ENCODE results near the gene OBSCN.
"Not testable (repeated sequence)": the region's sequence is repeated elsewhere in the genome, so short reads cannot be mapped to it uniquely, and the experiment has no call there.

The OBSCN gene

DNA sequence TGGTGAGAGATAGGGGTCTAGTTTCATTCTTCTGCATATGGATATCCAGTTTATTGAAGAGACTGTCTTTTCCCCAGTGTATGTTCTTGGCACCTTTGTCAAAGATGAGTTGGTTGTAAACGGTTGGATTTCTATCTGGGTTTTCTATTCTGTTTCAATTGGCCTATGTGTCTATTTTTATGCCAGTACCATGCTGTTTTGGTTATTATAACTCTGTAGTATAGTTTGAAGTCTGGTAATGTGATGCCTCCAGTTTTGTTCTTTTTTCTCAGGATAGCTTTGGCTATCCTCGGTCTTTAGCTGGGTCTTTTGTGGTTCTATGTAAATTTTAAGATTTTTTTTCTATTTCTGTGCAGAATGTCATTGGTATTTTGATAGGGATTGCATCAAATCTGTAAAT lies 19.6 kb upstream of the OBSCN start:
- not testable (repeated sequence) for DNase-seq

DNA sequence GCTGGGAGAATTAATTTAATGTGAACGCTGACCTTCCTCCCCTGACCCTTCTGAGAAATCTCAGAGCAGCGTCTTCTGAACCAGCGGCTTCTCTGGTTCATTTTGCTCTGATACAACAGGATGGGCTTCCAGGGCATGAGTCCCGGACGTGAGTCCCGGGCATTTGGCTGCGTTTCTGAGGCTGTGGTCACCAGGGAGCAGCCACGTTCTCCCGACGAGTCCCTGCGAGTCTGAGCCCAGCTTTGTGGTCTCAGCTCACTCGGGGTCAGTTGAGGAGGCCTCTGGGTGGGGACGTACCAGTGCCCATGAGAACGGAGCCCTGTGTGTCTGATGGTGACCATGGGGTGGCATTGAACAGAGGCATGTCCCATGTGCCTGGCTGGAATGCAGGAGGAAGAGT lies 17.7 kb upstream of the OBSCN start:
- no peak for DNase-seq

DNA sequence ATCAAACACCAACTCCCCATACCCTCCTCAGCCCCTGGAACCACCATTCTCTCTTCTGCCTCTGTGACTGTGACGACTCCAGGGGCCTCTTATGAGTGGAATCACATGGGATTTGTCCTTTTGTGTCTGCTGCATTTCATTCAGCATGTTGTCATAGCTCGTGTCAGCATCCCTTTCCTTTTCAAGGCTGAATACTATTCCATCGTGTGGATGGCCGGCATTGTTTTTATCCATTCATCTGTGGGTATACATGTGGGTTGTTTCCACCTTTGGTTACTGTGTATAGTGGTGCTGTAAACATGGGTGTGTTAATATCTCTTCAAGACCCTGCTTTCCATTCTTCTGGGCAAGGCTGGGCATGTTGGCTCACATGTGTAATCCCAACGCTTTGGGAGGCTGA lies 17.1 kb upstream of the OBSCN start:
- DNase-seq: no peak

DNA sequence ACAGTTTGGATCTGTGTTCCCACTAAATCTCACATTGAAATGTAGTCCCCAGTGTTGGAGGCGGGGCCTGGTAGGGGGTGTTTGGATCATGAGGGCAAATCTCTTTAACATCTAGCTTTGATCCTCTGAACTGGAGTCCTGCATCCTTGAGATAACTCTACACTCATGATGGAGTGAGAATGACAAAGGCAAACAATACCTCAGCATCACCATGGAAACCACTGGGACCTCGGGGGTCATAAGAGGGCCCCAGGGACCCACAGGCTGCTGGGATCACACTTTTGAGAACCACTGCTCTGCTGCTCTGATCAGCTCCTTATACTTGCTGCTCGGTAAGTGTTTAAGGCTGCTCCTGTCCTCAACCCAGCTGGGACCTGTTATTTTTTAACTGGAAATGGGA lies 13.4 kb upstream of the OBSCN start:
- no peak for DNase-seq

DNA sequence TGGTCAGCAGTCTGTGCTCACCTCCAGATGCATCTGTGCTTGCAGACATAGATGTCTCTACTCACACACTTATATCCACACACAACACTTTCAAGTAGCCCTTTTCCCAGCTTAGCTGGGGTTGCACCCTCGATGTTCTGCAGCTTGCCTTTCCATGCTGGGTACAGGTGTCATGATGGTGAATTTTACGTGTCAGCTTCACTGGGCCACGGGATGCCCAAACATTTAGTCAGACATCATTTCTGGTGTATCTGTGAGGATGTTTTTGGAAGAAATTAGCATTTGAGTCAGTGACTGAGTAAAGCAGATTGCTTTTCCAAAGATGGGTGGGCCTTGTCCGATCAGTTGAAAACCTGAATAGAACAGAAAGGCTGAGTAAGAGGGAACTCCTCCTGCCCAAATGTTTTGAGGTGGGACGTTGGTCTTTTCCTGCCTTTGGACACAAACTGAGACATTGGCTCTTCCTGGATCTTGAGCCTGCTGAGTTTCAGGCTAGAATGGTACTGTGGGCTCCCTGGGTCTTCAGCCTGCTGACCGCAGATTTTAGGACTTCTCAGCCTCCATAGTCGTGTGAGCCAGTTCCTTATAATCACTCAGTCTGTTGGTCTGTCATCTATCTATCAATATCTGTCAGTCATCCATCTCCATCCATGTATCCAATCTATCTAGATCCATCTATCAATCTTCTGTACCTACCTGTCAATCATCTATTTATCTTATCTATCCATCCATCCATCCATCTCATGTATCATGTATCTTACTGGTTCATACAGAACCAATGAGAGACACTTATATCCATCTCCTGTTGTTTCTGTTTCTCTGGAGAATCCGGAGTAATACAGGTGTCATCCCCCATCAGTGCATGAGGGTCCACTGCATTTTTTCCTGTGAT lies 12.7 kb upstream of the OBSCN start:
- DNase-seq: no peak

DNA sequence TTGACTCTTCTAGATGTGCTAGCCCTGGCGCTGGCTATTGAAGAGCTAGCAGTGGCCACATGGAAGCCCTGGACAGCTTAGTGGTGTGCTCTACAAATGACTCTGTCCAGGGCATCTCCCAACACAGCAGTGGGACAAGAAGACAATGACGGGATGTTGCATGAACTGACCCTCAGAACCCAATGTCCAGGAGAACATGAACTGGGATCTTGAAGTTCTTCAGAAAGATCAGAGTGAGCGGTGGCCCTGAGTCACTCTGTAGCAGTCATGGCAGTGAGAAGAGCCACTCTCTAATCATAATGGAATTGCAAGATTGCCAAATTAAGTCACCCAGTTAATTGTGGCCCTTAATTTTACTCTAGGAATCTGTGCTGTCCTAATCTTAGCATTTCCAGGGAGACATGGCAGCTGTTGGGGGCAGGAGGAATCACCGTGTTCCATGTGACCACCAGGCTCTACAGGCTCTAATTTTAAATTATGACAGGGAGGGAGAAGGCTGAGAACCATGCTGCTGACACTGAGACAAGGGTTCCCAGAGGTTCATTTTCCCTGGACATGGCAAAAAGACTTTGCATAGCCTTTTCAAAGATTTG lies 10.2 kb upstream of the OBSCN start:
- DNase-seq: no peak

DNA sequence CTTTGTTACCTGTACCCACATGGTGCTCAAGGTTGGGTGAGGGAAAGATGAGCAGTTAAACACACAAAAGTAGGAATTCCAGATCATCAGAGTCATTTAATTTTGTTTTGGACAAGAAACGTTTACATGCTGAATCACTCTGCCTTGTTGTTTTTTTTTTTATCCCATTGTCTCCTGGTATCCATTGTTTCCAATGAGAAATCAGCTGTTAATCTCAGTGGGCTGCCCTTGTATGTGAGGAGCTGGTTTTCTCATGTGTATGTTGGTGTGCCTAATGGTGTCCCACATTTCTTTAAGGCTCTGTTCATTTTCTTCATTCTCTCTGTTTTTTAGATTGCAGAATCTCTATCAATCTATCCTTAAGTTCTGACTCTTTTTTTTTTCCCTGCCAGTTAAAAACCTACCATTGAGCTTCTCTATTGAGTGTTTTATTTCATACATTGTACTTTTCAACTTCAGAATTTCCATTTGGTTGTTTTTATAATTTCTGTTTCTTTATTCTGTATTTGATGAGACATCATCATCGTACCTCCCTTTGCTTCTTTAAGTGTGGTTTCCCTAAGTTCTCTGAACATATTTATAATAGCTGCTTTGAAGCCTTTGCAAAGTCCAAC lies 8.8 kb upstream of the OBSCN start:
- no peak for DNase-seq

DNA sequence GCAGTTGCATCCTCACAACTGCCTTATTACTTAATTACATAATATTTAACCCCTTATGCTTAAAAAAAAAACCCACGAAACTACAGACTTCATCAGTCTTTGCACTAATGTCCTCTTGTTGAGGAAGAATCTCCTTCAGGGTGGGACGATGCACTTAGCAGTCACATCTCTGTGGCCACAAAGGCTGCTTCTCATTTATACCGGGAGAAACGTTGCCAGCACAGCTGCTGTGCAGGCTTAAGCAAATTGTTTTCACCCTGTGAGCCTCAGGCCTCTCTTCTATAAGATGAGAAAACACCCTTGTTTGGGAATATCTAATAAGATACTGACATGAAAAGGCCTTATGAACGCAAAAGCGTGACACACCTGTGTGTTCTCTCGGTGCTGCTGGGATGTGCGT lies 2.9 kb upstream of the OBSCN start:
- DNase-seq: no peak

DNA sequence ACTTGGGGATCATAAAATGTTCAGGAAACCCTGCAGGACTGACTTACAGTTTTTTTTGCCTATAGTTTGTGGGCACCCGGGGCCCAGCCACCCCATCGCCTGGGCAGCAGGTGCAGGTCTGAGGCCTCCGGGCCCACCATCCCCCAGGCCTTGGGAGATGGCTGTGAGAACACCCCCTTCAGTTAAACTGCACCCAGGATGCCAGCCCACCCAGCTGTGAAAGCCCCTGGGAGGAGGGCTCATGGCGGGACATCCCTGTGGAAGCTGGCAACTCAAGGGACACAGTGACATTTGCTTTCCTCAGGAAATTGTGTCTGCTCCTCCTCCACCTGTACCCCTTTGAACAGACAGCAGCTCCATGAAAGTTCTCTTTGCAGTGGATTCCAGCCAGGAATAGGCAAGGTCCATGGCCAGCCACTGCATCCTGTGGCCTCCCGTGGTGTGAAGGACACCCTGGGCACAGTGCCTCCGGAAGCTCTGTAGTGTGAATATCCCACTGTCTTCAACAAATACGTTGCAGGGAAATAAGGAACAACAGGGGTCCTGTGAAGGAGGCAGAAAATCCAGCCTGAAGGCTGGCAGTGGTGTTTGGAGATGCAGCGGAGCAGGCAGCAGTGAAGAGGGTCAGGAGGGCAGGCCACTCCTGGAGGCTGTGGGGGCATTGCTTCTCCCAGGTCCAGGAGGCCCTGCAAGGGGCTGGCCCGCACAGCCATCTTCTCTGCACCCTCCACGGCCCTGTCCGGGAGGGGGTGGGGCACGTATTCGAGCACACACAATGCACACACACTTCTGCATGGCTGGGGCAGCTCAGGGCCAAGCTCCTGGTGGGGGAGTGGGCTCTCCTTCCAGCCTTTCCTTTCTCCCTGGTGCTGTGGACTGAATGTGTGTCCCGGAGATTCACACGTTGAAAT lies 2.1 kb upstream of the OBSCN start:
- DNase-seq: no peak

DNA sequence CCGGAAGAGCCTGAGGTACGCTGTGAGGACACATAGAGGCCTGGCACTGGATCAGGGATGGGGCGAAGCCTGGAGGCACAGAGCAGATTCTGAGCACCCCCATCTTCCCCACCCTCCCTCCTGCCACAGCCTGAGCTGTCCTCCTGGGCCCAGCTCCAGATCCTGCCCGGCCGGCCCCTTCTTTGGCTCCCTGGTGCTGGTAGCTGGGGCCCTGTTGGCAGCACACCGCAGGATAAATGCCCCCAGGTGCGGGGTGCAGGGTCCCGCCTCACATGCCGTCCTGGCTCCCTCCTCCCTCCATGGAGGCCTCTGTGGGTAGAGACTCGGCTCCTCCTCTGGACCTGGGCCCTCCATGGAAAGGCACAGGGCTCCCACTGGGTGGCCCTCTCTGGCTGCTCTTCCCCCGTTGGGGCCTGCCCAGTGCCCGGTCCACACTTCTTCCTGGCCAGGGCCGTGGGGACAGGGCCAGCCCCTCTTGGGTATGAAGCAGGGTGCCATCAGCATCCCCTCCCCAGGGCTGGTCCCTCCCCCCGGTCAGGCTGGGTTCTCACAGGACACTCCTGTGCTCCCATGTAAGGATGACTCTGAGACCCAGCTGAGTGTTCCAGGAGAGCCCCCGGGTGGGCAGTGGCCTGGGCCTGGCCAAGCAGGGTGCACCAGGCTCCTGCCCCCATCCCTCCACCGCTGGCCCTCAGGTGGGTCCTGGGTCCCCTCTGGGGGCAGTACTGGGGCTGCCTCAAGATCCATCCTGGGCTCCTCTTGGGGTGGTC lies 1.1 kb upstream of the OBSCN start:
- no peak for DNase-seq

DNA sequence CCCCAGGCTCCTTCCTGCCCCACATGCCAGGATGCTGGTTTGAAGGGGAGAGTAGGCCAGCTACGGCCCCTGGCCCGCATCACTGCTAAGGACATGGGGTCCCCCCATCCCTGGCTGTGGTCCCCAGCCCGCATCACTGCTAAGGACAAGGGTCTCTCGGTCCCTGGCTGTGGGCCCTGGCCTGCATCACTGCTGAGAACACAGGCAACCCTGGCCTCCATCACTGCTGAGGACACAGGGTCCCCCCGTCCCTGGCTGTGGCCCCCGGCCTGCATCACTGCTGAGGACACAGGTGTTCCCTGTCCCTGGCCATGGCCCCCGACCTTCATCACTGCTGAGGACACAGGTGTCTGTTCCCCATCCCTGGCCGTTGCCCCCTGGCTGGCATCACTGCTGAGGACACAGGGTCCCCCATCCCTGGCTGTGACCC lies 448 bp upstream of the OBSCN start:
- no peak for DNase-seq

DNA sequence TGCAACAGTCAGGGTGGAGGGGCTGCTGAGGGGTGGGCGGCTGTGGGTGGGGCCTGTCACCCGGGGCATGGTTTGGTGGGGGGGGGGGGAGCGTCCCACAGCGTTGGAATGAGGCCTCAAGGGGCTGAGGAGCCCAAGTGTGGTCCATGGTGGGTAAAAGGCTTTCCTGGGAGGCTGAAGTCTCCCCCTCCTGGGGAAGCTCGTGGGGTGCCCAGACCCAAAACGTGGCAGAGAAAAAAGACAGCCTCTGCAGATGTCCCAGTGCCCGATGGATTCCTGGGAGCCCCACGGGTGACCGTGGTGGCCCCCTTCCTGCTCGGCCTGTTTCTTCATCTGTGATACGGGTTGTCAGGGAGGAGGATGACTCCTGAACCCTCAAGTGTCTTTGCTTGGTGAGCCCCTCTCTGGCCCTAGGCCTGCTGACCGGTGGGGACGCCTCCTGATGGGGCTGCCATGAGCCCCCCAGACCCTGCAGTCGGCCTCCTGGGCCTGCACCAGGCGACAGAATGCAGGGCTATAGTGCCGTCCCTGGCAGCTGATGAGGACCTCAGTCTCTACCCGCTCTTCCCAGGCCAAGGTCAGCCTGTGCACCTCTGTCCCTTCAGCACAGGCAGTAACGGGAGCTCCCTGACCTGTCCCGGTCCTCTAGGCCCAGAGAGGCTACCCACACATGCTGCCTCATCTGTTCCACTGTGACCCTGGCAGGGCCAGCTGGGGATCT lies 1.1 kb downstream of the OBSCN start:
- DNase-seq: no peak

DNA sequence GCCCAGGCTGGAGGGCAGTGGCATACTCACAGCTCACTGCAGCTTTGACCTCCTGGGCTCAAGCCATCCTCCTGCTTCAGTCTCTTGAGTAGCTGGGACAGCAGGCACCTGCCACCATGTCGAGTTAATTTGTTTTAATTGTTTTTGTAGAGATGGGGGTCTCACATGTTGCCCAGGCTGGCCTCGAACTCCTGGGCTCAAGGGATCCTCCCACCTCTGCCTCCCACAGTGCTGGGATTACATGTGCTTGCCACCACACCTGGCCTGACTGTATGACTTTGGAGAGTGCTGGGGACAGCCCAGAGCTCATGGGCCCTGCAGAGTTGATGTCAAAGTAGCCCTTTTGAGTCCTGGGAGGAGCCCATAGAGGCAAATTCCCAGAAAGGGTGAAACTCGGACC lies 1.8 kb downstream of the OBSCN start:
- no peak for DNase-seq

DNA sequence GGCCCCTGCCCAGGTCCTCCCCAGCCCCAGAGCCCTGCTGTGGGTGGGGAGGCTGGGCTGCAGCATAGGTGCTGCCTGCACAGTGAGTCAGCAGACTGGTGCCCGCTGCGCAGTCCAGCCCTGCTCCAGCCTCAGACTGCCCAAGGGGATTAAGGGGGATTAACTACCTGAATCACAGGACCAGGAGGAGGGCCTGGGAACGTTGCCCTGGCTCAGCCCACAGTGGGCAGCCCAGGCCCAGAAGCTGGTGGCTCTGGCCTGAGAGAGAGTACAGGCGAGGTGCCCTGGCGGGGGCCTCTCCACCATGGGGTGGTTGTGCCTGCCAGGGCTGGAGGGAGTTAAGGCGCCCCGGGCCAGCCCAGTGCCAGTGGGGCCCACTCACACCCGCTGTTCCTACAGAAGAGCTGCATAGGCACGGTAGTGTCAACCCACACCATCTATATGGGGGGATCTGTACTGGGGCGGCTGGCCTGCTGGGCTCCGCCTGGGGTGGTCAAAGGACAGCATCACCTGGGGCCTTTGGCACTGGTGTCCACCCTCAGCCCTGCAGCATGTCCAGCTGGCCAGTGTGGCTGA lies 2.3 kb downstream of the OBSCN start:
- DNase-seq: no peak

DNA sequence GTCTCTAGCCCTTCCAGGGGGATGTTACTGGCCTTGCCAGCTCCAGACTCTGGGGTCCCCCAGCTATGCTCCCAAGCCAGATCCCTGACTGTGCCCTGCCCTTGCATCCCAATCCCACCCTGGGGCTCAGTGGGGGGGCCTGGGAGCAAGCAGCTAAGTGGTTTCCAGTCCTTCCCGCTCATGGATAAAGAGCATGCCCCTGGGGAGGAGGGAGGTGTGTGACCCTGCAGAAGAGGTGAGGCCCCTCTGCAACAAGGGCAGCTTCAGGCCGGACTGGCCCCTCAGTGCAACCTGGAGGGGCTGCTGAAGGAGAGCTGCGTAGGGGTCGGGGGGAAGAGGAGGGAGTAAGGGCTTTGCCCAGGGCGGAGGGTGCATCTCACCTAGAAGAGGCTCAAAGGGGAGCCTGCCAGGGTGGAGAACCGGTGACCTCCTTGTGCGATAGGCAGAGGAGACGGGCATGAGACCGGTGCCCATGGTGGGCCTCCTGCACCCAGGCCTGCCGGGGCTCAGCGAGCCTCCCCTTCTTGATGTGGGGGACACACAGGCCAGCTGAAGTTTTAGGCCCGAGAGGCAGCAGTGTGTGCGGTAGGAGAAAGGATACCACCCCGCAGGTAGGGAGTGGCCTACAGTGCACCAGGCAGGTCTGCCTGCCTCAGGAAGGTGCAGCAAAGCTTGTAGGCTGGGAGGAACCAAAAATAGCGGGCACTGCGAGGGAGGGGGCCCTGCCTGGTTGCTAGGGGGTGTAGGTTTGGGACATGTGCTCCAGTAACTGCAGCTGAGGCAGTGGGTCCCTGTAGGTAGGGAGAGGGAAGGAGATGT lies 3.1 kb downstream of the OBSCN start:
- no peak for DNase-seq

DNA sequence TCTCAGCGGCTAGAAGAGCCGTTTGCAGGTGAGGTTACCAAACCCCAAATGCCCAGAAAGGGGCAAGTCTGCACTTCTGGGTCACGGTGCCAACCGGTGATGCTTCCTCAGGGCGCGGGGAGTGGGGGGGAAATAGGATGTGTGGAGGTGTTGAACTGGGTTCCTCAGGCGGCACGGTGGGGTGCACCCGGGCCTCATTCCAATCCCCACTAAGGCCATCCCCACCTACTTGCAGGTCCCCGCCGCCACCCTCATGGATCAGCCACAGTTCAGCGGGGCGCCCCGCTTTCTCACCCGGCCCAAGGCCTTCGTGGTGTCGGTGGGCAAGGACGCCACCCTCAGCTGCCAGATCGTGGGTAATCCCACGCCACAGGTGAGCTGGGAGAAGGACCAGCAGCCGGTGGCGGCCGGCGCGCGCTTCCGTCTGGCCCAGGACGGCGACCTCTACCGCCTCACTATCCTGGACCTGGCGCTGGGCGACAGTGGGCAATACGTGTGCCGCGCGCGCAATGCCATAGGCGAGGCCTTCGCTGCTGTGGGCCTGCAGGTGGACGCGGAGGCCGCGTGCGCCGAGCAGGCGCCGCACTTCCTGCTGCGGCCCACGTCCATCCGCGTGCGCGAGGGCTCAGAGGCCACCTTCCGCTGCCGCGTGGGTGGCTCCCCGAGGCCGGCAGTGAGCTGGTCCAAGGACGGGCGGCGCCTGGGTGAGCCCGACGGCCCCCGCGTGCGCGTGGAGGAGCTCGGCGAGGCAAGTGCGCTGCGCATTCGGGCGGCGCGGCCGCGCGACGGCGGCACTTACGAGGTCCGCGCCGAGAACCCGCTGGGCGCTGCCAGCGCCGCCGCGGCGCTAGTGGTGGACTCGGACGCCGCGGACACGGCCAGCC lies 3.9 kb downstream of the OBSCN start:
- no peak for DNase-seq

DNA sequence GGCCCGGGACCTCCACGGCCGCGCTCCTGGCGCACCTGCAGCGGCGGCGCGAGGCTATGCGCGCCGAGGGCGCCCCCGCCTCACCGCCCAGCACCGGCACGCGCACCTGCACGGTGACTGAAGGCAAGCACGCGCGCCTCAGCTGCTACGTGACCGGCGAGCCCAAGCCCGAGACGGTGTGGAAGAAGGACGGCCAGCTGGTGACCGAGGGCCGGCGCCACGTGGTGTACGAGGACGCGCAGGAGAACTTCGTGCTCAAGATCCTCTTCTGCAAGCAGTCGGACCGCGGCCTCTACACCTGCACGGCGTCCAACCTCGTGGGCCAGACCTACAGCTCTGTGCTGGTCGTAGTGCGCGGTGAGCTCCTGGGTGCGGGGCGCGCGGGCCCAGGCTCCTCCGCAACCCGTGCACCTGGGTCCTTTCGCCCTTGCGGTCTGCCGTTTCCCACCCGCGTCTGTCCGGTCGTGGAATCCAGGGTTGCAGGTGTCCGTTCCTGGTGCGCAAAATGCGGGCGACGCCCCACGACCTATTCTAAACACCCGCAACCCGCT lies 4.6 kb downstream of the OBSCN start:
- DNase-seq: no peak

DNA sequence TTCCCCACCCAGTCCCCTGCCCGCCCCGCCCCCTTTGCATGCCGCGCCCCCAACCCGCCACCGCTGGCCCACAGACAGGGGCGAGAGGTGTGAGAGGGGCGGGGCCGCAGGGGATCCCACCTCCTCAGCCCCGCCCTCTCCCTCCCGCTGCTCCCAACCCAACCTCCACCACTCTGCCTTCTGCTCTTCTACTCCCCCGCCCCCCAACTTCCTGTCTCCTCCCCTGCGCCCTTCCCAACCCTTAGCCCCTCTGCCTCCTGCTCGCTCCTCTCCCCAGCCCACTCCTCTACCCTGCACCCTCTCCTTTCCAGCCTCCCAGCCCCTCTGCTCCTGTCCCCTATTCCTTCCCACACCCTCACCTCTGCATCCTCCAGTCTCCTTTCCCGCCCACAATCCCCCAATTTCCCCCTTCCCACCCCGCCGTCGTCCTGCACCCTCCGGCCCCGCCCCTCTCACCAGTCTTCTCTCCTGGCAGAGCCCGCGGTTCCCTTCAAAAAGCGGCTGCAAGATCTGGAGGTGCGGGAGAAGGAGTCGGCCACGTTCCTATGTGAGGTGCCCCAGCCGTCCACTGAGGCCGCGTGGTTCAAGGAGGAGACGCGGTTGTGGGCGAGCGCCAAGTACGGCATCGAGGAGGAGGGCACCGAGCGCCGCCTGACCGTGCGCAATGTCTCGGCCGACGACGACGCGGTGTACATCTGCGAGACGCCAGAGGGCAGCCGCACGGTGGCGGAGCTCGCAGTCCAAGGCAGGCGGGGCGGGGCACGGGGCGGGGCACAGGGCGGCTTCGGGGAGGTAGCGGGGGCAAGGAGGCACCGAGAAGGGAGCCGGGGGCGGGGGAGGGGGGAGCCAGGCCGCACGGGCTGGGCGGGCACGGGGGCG lies 5.4 kb downstream of the OBSCN start:
- peak; percentile 57 for DNase-seq
